ENCODE measurements around the gene VAPA. TPM values are rescaled to one million over a fixed set of nuclear protein-coding genes. Genes with fewer than 3 reads are reported as not detected.

Gene VAPA
- total and polyA plus RNA-seq, 10 of the 15 experiments (the other 5 are each of a cell fraction or from before 2014, with no cell fraction given): 70.9 to 252 (median 166) TPM

- TF ChIP-seq ZBTB40 (IDR thresholded peaks at IDR 0.05; ENCODE audit: borderline replicate concordance) (peak; percentile 20; the same call in 1 of the 2 replicates), RUNX3 (IDR thresholded peaks at IDR 0.05; ENCODE audit: low read length) (peak; percentile 39), MTA3 (IDR thresholded peaks at IDR 0.05; ENCODE audit: borderline replicate concordance, low read length) (no peak), MYC (IDR thresholded peaks at IDR 0.05; ENCODE audit: insufficient read depth, insufficient read length, insufficient replicate concordance, low read length, severe bottlenecking) (no peak), PAX5 (IDR thresholded peaks at IDR 0.05; ENCODE audit: borderline replicate concordance, low read depth, low read length) (no peak), SMARCA5 (IDR thresholded peaks at IDR 0.05) (no peak), SPI1 (IDR thresholded peaks at IDR 0.05; ENCODE audit: borderline replicate concordance, insufficient read depth, low read depth, low read length) (no peak), KAT2A (conservative IDR thresholded peaks at IDR 0.05; ENCODE audit: control insufficient read depth, low read depth, low read length) (no peak), BRCA1 (IDR thresholded peaks at IDR 0.05; ENCODE audit: low read depth, low read length) (no peak), ZNF217 (IDR thresholded peaks at IDR 0.05) (no peak), CBX3 (IDR thresholded peaks at IDR 0.05; ENCODE audit: borderline replicate concordance, low read depth) (no peak), CBX5 (IDR thresholded peaks at IDR 0.05; ENCODE audit: low read depth) (no peak), E2F8 (IDR thresholded peaks at IDR 0.05; ENCODE audit: low read depth, partially characterized antibody) (no peak), CBFB (IDR thresholded peaks at IDR 0.05; ENCODE audit: low read depth) (0 out of 2 replicates have a peak, but pooled peaks have one; percentile 3), TARDBP (IDR thresholded peaks at IDR 0.05; ENCODE audit: borderline replicate concordance) (no peak), SMC3 (IDR thresholded peaks at IDR 0.05; ENCODE audit: borderline replicate concordance, low read length) (no peak), CTCF (IDR thresholded peaks at IDR 0.05 in 2 of 3, conservative IDR thresholded peaks at IDR 0.05 in 1 of 3; ENCODE audit: control insufficient read depth in 2 of 3, extremely low read depth in 1 of 3, insufficient read depth in 1 of 3, low read depth in 3 of 3, low read length in 3 of 3) (no peak), BCL3 (IDR thresholded peaks at IDR 0.05; ENCODE audit: borderline replicate concordance, insufficient read depth, low read depth, low read length, poor library complexity, severe bottlenecking) (no peak)
These were observed at the start of gene VAPA (continued) for GRCh38 chr18:9913526-9914333.

Data from GM12878 (cell line).